Measurements from ENCODE around the gene LSP1. TPM values are rescaled to one million over a fixed set of nuclear protein-coding genes. Genes with fewer than 3 reads are reported as not detected.

LSP1 gene
- total and polyA plus RNA-seq, 2 of the 8 experiments (the other 6 are each of a cell fraction or from before 2014, with no cell fraction given), result 0.03 TPM; not detected in 1

DNA sequence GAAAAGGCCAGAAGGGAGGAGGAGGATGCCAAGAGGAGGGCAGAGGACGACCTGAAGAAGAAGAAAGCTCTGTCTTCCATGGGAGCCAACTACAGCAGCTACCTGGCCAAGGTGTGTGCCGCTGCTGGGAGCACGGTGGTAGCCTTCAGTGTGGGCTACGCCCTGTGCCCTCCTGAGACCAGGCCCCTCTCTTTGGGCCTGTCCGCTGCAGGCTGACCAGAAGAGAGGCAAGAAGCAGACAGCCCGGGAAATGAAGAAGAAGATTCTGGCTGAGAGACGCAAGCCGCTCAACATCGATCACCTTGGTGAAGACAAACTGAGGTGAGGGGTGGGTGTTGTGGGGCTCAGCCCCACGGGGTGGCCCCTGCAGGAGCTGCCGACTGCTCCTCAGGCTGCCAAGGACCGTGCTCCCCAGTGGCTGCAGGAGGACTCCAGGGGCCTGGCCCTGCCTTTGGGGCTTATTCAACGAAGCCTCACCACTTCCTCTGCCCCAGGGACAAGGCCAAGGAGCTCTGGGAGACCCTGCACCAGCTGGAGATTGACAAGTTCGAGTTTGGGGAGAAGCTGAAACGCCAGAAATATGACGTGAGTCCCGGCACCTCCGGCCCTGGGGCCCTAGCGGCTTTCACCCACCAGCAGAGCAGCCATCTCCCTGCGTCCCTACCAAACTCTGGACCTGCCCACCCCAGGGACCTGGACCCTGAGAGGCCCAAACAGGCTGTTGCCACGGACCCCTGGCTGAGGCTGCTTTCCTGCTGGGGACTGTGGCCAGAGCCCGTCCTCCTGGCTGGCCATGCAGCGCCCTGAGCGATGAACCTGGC lies 81.7 kb downstream of the LSP1 start:
- Histone ChIP-seq H3K9ac (replicated peaks in 1 of 4; ENCODE audit: extremely low read depth in 1 of 4, low read depth in 3 of 4, low read length in 3 of 4) (no peak overlapping the region), H4K20me1 (replicated peaks in 1 of 2; ENCODE audit: control insufficient read depth in 1 of 2, insufficient read depth in 2 of 2, low read length in 2 of 2) (no peaks in the 10 kb centered on the region), H2AFZ (ENCODE audit: low read length) (no peak overlapping the region), H3K4me2 (ENCODE audit: insufficient read depth in 1 of 2, low read depth in 2 of 2, low read length in 2 of 2) (no peak overlapping the region), H3K27me3 (replicated peaks in 1 of 4; ENCODE audit: control insufficient read depth in 3 of 4, extremely low read depth in 1 of 4, insufficient read depth in 3 of 4, low read length in 3 of 4) (no peaks in the 10 kb centered on the region), H3K79me2 (ENCODE audit: control insufficient read depth in 1 of 2, insufficient read depth in 2 of 2, low read length in 2 of 2) (no peaks in the 10 kb centered on the region), H3K14ac (ENCODE audit: insufficient read length) (no peak overlapping the region), H3K18ac (ENCODE audit: extremely low read depth, low read length) (no peak overlapping the region), H2BK20ac (ENCODE audit: low read length) (no peak overlapping the region), H3K27ac (ENCODE audit: low read depth, low read length) (no peak overlapping the region), H2BK12ac (ENCODE audit: low read depth, low read length) (no peak overlapping the region), H2BK120ac (replicated peaks; ENCODE audit: low read depth, low read length) (no peak overlapping the region), H3K4me3 (ENCODE audit: extremely low read depth in 1 of 4, insufficient read depth in 2 of 4, low read depth in 3 of 4, low read length in 4 of 4) (no peak overlapping the region), H3K23me2 (ENCODE audit: low read depth, low read length) (peaks cover 6% of the 10 kb centered on the region; the same call in 1 of the 2 replicates), H3K23ac (ENCODE audit: insufficient read length) (no peak overlapping the region), H3K79me1 (ENCODE audit: low read depth, low read length) (no peaks in the 10 kb centered on the region), H3K9me3 (ENCODE audit: insufficient read depth in 2 of 2, low read depth in 1 of 2, low read length in 1 of 2) (no peaks in the 10 kb centered on the region), H2AK5ac (ENCODE audit: low read depth, low read length) (no peak overlapping the region), H4K5ac (ENCODE audit: insufficient read length, low read depth, low read length) (no peak overlapping the region), H3K56ac (replicated peaks; ENCODE audit: insufficient read length, low read depth, low read length) (no peak overlapping the region), H2BK5ac (ENCODE audit: low read depth, low read length) (no peak overlapping the region), H4K8ac (ENCODE audit: extremely low read depth, insufficient read depth, low read length) (no peak overlapping the region), H3K4ac (replicated peaks; ENCODE audit: insufficient read length, low read depth, low read length) (no peak overlapping the region), H2BK15ac (ENCODE audit: low read length) (no peak overlapping the region), H3K4me1 (replicated peaks in 1 of 4; ENCODE audit: control insufficient read depth in 3 of 4, insufficient read depth in 4 of 4, low read length in 3 of 4) (peaks cover 0 to 3% (median 0%) of the 10 kb centered on the region in 4 experiments; a peak in 1 of 7 replicates), H4K91ac (replicated peaks; ENCODE audit: insufficient read length, low read length) (no peak overlapping the region), H3K36me3 (ENCODE audit: control insufficient read depth in 2 of 4, insufficient read depth in 4 of 4, low read length in 3 of 4) (no peaks in the 10 kb centered on the region)
- 85% methylated on average over 17 of the region's 24 CpGs; no CpG with 5 or more reads in 1 of the 2 experiments for WGBS, 2 experiments (ENCODE audit: extremely low coverage in 1 of 2, insufficient coverage in 1 of 2, insufficient read length in 1 of 2, insufficient replicate concordance in 2 of 2, low coverage in 1 of 2, low lambda C conversion rate in 2 of 2, missing lambda C conversion rate in 1 of 2)
- CTCF ChIA-PET (ENCODE audit: partially characterized antibody), result interaction anchor here (0.7 to 3.1 kb wide), 18 partner anchors 11 to 295 kb away, joined by 3 to 16 read pairs (median 5); partner anchors contain the start of gene TNNT3
- DNase-seq (ENCODE audit: low read depth in 1 of 2, low spot score in 2 of 2) (no peak), FAIRE-seq (no peak)
- POLR2A ChIA-PET (ENCODE audit: partially characterized antibody), result no interaction called here
- TF ChIP-seq GTF2F1 (IDR thresholded peaks at IDR 0.05; ENCODE audit: borderline replicate concordance, low read depth, low read length) (no peak), NANOG (IDR thresholded peaks at IDR 0.05; ENCODE audit: insufficient read depth, low read depth, low read length, poor library complexity, severe bottlenecking) (no peak), JUN (IDR thresholded peaks at IDR 0.05; ENCODE audit: low read depth, low read length) (no peak), SIN3A (conservative IDR thresholded peaks at IDR 0.05 in 1 of 2, IDR thresholded peaks at IDR 0.05 in 1 of 2; ENCODE audit: low read depth in 1 of 2, low read length in 2 of 2) (no peak), PHF8 (conservative IDR thresholded peaks at IDR 0.05; ENCODE audit: low read depth, low read length) (no peak), SP4 (IDR thresholded peaks at IDR 0.05; ENCODE audit: low read length) (no peak), SP2 (IDR thresholded peaks at IDR 0.05; ENCODE audit: low read length) (no peak), YY1 (IDR thresholded peaks at IDR 0.05; ENCODE audit: low read depth, low read length) (no peak), SAP30 (IDR thresholded peaks at IDR 0.05; ENCODE audit: insufficient read depth, insufficient replicate concordance, low read length) (no peak), RNF2 (IDR thresholded peaks at IDR 0.05; ENCODE audit: borderline replicate concordance, low read depth, low read length, missing control alignments, poor library complexity, severe bottlenecking) (no peak)
- TF ChIP-seq, protein P1, sequence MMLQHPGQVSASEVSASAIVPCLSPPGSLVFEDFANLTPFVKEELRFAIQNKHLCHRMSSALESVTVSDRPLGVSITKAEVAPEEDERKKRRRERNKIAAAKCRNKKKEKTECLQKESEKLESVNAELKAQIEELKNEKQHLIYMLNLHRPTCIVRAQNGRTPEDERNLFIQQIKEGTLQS (IDR thresholded peaks at IDR 0.05; ENCODE audit: insufficient read depth, low read depth, low read length), result no peak

All from H1 (cell line).